NAMALWA (cell line): Measurements from ENCODE around the gene TOB2.

Experiments used
- DNase-seq: peaks from one replicate; pipeline ENCODE4 v3.0.0-alpha.2; 2015; ENCODE audit warnings: low spot score

Gene TOB2, protein sequence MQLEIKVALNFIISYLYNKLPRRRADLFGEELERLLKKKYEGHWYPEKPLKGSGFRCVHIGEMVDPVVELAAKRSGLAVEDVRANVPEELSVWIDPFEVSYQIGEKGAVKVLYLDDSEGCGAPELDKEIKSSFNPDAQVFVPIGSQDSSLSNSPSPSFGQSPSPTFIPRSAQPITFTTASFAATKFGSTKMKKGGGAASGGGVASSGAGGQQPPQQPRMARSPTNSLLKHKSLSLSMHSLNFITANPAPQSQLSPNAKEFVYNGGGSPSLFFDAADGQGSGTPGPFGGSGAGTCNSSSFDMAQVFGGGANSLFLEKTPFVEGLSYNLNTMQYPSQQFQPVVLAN

DNA sequence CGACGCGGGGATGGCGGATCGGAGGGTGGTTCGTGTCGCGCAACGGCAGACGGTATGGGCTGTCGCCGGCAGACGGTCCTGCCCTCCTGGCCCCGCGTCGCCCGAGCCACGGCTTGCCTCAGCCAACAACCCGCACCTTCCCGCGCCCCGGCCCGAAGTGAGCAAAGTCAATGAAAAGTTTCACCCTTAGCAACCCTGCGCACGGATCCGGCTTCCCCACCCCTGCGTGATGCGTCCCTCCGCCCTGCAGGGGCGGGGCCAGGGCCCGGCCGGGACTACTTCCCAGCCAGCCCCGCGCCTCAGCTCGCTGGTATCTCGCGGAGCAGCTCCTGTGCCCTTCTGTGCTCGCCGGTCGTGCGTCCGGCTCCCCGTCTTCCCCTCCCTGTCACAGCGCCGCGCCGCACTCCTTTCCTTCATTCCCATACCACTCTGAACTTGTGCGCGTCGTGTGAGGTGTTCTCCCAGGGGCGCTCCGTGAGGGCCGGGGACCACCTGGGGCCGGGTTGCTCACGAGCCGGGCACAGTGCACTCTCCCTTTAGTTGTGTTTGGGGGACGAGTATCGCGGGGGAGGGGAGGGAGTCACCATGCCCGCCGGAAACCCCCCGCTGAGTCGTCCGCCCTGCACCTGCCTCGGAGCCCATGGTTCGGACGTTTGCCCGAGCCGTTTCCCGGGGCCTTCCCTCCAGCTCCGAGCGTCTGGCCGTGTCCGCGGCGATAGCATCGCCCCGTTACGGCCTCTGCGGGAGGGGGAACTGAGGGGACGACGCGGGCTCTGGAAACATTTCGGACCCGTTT, at the start of gene TOB2:
TOB2 (minus strand) TSS at position 163 of the 796 bp plus-strand sequence. CDS start 9,456 bp downstream, outside the sequence.
- peak; percentile 95 for DNase-seq

DNA sequence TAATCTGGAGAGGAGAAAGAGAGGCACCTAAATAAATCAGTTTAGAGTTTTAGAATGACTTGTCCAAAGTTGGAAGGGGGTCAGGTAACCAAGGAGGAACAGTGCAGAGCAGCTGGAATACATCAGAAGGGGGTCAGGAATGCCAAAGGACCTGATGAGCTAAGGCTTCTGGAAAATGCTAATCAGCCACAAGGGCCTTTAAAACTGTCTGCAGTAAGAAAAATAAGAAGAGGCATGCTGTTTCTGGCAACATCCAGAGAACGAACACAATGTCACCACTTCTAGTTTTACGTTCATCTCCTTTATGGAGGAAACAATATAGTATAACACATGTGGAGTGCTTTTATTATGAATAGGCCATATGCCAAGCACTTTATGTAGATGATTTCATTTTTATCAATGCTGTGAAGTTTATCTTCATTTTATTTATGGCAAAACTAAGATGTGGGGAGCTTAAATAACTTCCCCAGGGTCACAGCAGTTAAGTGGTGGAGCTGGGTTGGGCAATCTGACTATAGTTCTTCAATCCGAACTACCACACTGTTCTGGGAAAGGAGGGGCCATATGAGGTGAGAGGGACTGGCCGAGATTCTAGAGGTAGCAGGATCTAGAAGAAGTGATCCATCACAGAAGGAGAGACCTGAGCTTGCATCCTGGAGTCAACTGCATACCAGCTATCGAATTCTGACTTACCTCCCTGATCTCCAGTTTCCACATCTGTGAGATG, 44.9 kb upstream of the TOB2 start:
- DNase-seq, result no peak

DNA sequence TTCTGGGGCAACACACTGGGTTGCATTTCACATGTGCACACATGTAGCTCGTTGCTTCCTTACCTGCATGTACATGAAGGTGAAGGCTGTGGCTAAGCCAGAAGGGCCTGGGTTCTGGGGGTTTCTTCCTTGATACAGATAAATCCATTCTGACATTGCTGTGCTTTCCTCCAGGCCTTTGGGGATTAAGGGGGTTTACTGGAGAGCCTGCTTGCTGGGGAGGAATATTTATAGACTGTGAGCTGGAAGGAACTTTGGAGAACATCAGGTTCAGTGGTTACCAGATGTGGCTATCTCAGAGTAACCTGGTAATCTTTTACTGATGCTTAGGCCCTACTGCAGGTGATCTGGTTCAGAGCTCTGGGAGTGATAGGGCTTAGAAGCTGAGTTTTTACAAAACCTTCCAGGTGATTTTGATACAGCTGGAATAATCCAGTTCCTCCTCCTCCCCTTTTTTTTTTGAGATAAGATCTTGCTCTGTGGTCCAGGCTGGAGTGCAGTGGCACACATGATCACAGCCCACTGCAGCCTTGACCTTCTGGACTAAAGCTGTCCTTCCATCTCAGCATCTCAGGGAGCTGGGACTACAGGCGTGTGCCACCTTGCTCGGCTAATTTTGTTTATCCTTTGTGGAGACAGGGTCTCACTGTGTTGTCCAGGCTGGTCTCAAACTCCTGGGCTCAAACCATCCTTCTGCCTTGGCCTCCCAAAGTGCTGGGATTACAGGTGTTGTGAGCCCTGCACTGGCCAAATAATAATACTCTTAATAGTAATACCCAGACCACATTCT, 42.2 kb upstream of the TOB2 start:
- no peak for DNase-seq

DNA sequence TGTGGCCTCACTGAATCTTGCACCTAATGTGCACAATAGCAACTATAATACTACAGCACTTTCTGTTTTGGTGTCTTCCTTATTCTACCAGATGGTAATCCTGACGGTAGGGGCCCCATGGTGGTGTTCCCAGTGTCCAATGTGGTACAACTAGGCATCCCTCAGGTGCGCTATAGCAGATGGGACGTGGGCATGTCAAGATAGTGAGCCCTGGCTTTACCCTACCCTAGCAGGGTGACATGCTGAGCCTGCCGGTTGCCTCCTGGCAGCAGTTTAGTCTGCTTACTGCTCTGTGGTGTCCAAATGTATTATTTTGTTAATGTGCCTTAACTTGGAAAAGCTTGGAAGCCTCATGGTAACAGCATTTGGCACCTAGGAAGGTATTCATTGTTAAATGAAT, 41.5 kb upstream of the TOB2 start:
- DNase-seq, result no peak

DNA sequence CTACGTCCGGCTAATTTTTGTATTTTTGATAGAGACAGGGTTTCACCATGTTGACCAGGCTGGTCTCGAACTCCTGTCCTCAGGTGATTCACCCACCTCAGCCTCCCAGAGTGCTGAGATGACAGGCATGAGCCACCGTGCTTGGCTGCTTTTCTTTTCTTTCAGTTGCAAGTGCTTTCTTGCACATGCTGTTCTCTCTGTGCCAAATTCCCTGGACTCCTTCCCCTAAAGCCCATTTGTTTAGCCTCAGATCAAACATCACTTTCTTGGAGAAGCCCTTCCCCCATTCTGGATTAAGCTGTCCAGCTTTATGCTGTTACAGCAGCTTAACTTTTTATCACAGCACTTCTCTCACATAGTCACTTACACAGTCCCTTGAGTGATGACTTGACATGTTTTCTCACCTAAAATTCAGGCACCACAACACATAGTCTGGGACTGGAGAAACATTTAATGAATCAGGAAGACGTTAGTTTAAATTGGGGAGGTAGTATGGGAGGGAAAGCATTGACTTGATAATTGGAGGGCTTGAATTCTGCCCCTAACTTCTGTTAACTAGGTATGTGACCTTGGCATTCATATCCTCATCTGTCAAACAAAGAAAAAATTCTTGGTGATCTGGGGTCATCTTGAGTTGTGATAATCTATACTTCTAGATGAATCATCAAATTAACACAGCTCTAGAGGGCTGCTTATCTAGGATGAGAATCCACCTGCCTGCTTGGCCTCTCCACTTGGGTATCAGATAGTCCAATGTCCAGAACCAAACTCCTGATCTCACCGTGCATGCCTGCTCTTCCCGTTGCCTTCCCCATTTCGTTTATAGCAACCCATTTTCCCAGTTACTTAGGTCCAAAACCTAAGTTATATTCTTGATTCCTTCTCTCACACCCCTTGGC, 40.7 kb upstream of the TOB2 start:
- DNase-seq, result no peak

DNA sequence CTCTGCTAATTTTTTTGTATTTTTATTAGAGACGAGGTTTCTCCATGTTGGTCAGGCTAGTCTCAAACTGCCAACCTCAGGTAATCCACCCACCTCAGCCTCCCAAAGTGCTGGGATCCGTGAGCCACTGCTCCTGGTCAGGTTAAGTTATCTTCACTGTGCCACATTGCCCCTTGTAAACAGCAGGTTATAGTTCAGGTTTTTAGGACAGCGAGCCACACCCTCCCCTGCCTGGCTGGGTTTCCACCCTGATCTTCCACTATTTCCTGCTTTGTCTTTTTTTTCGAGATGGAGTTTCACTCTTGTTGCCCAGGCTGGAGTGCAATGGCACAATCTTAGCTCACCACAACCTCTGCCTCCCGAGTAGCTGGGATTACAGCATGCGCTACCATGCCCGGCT, 38.4 kb upstream of the TOB2 start:
- DNase-seq, result no peak

DNA sequence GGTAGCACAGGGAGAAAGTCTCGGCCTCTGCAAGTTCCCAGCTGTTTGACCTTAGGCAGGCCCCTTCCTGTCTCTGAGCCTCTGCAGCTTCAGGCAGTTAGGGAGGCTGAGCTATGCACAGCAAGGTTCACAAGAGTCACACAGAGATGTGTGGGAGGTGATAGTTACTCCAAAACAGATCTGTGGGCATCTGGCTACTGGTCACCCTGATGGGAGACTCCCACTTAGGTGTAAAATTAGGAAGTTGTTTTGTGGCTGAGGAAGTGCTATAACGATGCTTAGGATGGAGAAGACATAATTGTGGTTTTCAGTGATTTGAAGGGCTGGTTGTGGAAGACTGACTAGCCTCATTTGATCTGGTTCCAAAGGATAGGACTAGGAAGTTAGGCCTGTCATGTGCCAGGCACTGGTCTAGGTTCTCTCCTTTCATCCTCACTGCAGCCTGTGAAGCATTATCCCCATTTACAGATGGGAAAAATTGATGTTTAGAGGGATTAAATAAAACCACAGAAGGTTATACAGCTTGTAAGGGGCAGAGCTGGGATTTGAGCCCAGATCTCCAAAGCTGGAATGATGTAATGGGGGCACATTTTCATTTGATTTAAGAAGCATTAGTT, 35.8 kb upstream of the TOB2 start:
- no peak for DNase-seq

DNA sequence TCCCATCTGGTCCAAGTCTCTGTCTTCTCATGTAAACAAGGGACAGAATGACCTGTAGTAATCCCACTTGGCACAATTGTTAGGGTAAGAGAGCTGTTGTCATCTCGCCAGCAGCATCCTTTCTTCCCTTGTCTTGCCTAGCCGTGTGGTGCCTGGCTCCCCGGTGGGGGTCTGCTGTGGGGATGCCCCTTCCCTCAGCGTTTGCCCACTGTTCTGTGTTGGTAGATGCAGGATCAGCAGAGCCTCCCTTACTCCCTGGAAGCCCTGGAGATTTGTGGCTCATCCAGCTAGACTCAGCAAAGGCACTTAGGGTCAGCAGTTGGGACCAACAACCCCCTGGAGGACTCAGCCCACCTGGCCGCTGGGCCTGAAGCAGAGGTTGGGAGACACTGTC, 35.3 kb upstream of the TOB2 start:
- DNase-seq, result no peak

DNA sequence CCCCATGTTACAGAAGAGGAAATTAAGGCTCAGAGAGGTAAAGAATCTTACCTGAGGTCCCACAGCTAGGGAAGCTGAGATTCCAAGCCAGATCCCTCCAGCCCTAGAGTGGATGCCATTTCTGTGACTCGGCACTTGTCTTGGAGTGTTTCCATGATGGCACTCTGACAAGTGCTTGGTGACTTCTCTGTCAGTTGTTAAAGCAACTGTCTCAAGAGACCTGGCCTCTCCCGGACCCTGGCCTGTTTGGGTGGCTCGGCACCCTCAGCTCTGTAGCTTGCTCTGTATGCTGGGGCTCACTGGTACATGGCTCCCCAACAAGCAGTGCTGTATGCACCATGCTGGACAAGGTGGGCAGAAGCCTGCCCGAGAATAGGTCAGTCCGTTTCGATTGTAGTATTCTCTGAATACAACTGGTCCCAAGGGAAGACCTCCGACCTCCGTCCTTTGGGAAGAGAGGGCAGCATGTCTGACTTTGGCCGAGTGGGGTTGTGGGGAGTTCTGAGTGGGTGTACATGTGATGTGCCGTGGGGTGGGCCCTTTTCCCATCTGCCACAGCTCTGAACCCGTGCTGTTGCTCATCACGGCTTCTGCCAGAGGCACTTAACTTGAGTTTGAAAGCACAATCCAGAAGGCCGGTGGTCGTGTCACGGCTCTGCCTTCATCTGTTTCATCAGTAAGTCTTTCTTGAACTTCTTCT, 34.7 kb upstream of the TOB2 start:
- DNase-seq, result no peak

DNA sequence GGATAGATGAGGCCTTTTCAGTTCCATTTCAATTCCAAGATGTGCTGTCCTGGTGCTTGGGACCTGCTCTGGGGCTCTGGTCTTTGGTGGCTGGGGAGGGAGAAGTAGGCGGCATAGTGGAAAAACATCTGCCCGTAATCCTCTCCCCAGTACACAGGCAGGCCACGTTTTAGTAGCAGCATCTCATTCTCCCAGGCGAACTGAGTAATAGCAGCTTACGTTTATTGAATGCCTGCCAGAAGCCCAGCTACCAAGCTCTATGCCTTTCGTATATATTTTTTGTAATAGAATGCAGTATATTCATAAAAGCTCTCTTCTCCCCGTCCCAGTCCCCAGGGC, 33.8 kb upstream of the TOB2 start:
- DNase-seq, result no peak

DNA sequence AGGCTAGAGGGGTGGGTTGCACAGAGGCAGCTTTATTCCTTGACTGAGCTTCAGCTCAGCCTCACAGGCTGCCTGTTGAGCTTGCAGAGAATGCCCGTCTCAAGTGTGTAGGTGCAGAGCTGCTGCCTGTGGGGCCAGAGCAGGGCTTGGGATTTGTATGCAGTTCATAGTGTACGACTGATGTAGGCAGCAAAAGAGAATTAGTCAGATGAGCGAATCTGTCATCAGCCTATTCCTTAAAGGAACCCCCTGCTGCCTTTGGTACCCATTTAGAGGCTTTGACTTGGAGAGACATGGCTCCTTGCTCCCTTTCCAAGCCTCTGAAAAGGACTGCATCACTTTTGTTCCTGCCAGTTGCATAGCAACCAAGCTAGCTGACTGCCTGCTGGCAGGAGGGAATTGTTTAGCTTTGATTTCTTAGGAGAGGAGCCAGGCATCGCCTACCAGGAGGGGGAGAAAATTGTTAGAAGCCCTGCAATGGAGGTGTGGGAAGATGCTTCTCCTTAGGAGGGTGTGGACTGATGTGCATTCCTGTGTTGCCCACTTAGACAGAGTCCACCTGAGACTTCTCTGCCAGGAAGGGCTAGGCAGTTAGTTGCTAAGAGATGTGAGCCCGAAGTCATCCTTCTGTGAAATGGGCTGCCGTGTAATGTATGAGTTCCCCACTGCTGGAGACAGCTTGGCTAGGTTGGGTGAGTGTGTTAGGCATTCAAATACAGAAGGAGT, 33.2 kb upstream of the TOB2 start:
- DNase-seq, result no peak

DNA sequence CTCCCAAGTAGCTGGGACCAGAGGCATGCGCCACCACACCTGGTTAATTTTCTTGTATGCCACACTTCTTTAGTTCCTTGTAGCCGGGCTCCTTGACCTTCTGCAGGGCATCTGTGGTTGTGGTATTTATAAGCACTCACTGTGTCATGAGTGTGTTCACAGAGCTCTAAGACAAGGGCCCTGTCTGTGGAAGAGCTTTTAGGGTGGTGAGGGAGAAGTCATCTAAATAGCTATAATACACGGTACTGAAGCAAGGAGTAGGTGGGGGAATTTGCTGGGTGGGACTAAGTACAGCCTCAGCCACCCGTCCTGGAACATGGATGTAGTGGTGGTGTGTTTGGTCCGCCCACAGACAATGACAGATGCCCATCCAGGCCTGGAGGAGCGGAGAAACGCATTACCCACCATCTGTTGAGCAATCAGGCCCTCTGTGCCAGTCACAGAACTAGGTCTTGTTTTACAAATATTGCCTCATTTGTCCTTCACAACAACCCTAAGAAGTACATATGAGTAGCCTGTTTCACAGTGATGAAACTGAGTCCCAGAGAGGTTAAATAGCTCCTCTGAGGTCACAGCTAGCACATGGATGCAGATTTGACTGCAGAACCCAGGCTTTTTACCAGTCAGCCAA, 32.4 kb upstream of the TOB2 start:
- no peak for DNase-seq

DNA sequence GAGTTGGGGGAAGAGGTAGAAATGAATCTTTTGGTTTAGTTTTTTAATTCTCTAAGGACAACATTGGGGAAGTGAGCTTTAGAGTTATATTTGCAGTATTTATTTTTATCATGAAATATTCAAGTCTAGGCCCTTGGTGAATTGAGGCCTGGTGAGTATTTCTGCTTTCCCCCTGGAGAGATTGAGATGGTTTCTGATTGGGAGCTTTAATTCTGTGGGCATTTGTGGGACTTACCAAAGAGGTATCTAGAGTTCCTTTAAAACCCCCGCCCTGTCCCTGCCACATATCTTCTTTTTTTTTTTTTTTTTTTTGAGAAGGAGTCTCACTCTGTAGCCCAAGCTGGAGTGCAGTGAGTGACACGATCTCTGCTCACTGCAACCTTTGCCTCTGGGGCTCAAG, 31.9 kb upstream of the TOB2 start:
- DNase-seq, result no peak

DNA sequence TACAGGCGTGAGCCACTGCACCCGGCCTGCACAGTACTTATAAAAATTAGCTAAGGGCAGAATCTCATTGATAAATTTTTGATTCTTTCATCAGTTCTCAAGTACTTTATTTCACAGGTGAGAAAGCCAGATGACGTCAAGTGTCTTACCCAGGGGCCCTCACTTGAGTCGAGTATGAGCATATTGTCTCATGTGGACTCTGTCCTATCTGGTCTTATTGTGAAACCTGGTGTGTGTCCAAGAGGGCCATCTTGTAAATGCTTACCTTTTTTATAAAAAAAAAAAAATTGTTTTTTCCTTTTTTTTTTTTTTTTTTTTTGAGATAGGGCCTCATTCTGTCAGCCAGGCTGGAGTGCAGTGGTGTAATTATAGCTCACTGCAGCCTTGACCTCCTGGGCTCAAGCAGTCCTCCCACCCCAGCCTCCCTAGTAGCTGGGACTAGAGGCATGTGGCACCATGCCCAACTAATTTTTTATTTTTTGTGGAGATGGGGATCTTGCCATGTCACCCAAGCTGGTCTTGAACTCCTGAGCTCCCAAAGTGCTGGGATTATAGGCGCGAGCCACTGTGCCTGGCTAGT, 28.4 kb upstream of the TOB2 start:
- no peak for DNase-seq

DNA sequence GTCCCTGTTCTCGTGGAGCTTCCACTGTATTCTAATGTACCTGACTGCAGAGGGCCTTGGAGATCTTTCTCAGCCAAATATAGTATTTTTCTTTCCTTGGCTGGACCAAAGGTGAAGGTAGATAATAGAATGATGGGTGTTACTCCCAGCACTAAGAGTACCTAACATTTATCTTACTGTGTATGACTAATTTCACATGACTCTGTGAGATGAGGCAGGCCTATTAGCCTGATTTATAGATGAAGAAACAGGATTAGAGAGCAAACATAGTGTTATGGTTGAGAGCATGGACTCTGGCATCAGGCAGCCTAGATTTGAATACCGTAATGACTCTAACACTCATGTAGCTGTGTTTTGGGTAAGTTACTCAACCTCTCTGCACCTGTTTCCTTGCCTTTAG, 25.0 kb upstream of the TOB2 start:
- no peak for DNase-seq

DNA sequence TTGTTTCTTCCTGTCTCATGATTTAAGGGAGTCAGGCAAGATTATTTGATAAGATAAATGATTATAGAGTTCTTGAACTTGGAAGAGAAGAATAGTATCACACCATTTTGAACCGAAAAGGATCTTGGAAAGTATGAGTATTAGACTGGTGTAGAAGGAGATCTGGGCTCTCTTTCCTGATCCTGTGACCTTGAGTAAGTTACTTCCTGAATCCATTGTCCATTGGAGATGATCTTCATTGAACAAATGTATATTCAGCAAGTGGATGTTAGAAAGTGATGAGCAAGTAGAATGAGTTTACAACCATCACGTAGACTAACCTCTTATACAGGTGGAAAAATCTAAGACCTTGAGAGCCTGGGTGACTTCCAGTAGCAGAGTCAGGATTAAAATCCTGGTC, 24.3 kb upstream of the TOB2 start:
- DNase-seq, result no peak

DNA sequence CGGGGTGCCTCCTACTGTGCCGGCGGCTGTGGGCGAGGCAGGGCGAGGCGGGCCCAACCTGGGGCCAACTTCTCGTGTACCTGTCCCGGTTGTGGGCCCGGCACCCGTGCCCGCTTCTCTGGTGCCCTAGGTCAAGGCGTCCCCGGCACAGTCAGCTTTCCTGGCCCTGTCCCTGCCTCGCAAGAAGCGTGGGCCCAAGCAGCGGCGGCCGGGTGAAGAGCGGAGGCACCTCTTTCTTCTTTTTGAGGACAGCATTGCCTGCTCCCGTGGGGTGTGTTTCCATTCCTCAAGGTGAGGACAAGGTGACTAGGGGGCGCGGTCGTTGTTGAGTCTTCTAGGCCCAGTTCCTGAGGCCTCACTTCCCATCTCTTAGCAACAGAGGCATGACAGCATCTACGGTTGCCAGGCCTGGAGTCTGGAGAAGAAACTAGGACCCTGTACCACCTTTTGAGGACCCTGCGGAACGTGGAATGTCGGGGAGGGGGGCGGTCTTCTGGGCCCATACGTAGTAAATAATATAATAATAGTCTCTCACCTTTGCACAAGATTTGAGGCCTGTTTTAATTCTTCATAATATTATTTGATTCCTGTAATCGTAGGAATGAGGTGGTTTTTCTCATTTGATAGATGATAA, 22.7 kb upstream of the TOB2 start:
- DNase-seq, result peak; percentile 71
